KMS-11 (cell line): ENCODE results near the gene EFCC1.

Experiments used
- H2AFZ ChIP-seq: fragments of 200-600 bp; sonication (generic); 2 replicates; pipeline ENCODE4 v1.6.1; 2016; ENCODE audit warnings: antibody characterized with exemption, mixed run types, low read depth
- H3K27ac ChIP-seq: fragments of 200-600 bp; sonication (generic); 2 replicates; pipeline ENCODE4 v1.6.1; 2016; ENCODE audit warnings: mild to moderate bottlenecking, mixed run types
- H3K27me3 ChIP-seq: fragments of 200-600 bp; sonication (generic); 2 replicates; pipeline ENCODE4 v1.6.1; 2017; ENCODE audit warnings: mild to moderate bottlenecking, low read depth, mixed run types, moderate library complexity; ENCODE audit not compliant: insufficient read depth
- H3K36me3 ChIP-seq: fragments of 200-600 bp; sonication (generic); 2 replicates; pipeline ENCODE4 v1.6.1; 2017; ENCODE audit warnings: mild to moderate bottlenecking, mixed run types; ENCODE audit not compliant: insufficient read depth
- H3K4me1 ChIP-seq: fragments of 200-600 bp; sonication (generic); 2 replicates; pipeline ENCODE4 v1.6.1; 2016; ENCODE audit warnings: mild to moderate bottlenecking, low read depth, mixed run types; ENCODE audit not compliant: poor library complexity, severe bottlenecking
- H3K4me2 ChIP-seq: fragments of 200-600 bp; sonication (generic); 2 replicates; pipeline ENCODE4 v1.7.0; 2016; ENCODE audit warnings: mild to moderate bottlenecking, mixed run types
- H3K4me3 ChIP-seq: fragments of 200-600 bp; sonication (generic); IDR thresholded peaks from 2 replicates; pipeline ENCODE4 v1.6.1; 2017; ENCODE audit warnings: low read depth, low read length, mixed read lengths; ENCODE audit not compliant: insufficient read depth
- H3K79me2 ChIP-seq: fragments of 200-600 bp; sonication (generic); 2 replicates; pipeline ENCODE4 v1.6.1; 2016; ENCODE audit warnings: low read depth, mixed run types; ENCODE audit not compliant: insufficient read depth
- H3K9ac ChIP-seq: fragments of 200-600 bp; sonication (generic); 2 replicates; pipeline ENCODE4 v1.6.1; 2016; ENCODE audit warnings: mild to moderate bottlenecking, mixed run types
- H4K20me1 ChIP-seq: fragments of 200-600 bp; sonication (generic); 2 replicates; pipeline ENCODE4 v1.6.1; 2016; ENCODE audit warnings: mild to moderate bottlenecking, mixed run types; ENCODE audit not compliant: insufficient read depth
- TF ChIP-seq, protein P1 (sequence below): fragments of 200-600 bp; sonication (generic); conservative IDR thresholded peaks from 2 replicates; pipeline ENCODE4 v1.6.1; 2017; ENCODE audit warnings: low read depth, mild to moderate bottlenecking, antibody characterized with exemption, low read length, moderate library complexity, mixed read lengths

Gene EFCC1

GRCh38 chr3:129082026-129082425 lies 80.9 kb downstream of the EFCC1 start:
- H3K9ac ChIP-seq, result no peak overlapping the region
- no peaks in the 10 kb centered on the region for H3K27me3 ChIP-seq
- no peak overlapping the region for H3K27ac ChIP-seq
- no peaks in the 10 kb centered on the region for H3K4me1 ChIP-seq
- H2AFZ ChIP-seq, result no peak overlapping the region
- H4K20me1 ChIP-seq, result no peaks in the 10 kb centered on the region
- no peaks in the 10 kb centered on the region for H3K36me3 ChIP-seq
- H3K4me3 ChIP-seq, result no peak overlapping the region
- no peaks in the 10 kb centered on the region for H3K79me2 ChIP-seq
- no peak overlapping the region for H3K4me2 ChIP-seq
- TF ChIP-seq, protein P1, sequence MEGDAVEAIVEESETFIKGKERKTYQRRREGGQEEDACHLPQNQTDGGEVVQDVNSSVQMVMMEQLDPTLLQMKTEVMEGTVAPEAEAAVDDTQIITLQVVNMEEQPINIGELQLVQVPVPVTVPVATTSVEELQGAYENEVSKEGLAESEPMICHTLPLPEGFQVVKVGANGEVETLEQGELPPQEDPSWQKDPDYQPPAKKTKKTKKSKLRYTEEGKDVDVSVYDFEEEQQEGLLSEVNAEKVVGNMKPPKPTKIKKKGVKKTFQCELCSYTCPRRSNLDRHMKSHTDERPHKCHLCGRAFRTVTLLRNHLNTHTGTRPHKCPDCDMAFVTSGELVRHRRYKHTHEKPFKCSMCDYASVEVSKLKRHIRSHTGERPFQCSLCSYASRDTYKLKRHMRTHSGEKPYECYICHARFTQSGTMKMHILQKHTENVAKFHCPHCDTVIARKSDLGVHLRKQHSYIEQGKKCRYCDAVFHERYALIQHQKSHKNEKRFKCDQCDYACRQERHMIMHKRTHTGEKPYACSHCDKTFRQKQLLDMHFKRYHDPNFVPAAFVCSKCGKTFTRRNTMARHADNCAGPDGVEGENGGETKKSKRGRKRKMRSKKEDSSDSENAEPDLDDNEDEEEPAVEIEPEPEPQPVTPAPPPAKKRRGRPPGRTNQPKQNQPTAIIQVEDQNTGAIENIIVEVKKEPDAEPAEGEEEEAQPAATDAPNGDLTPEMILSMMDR, result no peak

DNA sequence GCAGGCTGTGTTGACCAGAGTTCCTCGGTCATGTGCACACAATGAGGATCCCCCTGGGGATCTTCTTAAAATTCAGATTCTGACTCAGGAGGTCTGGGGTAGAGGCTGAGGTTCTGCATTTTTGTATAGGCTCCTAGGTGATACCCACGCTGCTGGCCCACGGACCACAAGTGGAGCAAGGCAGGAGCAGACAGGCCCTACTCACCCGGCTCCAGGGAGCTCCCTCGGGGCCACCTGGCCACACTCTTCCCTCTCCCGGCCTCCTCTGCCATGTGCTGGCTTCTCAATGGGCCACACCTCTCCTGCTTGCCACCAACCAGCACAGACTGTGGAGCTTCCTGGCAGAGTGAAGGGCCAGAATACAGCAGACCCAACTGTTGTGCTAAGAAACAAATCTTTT lies 83.4 kb downstream of the EFCC1 start:
- Histone ChIP-seq H3K27me3 (no peaks in the 10 kb centered on the region), H3K9ac (no peak overlapping the region), H3K4me1 (no peaks in the 10 kb centered on the region), H2AFZ (no peak overlapping the region), H4K20me1 (no peaks in the 10 kb centered on the region), H3K4me3 (no peak overlapping the region), H3K79me2 (no peaks in the 10 kb centered on the region), H3K4me2 (no peak overlapping the region), H3K36me3 (no peaks in the 10 kb centered on the region), H3K27ac (no peak overlapping the region)
- TF ChIP-seq, protein P1, result no peak

GRCh38 chr3:129085165-129085715 lies 84.1 kb downstream of the EFCC1 start:
- no peaks in the 10 kb centered on the region for H3K36me3 ChIP-seq
- no peaks in the 10 kb centered on the region for H3K27me3 ChIP-seq
- no peak overlapping the region for H3K9ac ChIP-seq
- no peaks in the 10 kb centered on the region for H4K20me1 ChIP-seq
- H3K4me3 ChIP-seq, result no peak overlapping the region
- TF ChIP-seq, protein P1, result no peak
- H3K4me1 ChIP-seq, result no peaks in the 10 kb centered on the region
- H3K27ac ChIP-seq, result no peak overlapping the region
- no peak overlapping the region for H2AFZ ChIP-seq
- no peak overlapping the region for H3K4me2 ChIP-seq
- no peaks in the 10 kb centered on the region for H3K79me2 ChIP-seq

GRCh38 chr3:129085818-129086217 lies 84.7 kb downstream of the EFCC1 start:
- H3K9ac ChIP-seq, result no peak overlapping the region
- H3K27me3 ChIP-seq, result no peaks in the 10 kb centered on the region
- H2AFZ ChIP-seq, result no peak overlapping the region
- H3K4me1 ChIP-seq, result no peaks in the 10 kb centered on the region
- H3K4me3 ChIP-seq, result no peak overlapping the region
- H3K36me3 ChIP-seq, result no peaks in the 10 kb centered on the region
- TF ChIP-seq, protein P1, result no peak
- no peak overlapping the region for H3K27ac ChIP-seq
- H4K20me1 ChIP-seq, result no peaks in the 10 kb centered on the region
- no peak overlapping the region for H3K4me2 ChIP-seq
- H3K79me2 ChIP-seq, result no peaks in the 10 kb centered on the region
